HEK293 (cell line): ENCODE measurements around the gene EXOC2.

Source experiments
- CTCF ChIA-PET: fragments of 350-600 bp; formaldehyde crosslinking; extraction: SDS; loops from one replicate; lab custom pipeline; 2021; ENCODE audit warnings: antibody characterized with exemption; lab: Yijun Ruan, JAX
- POLR2A ChIA-PET: fragments of 300-600 bp; formaldehyde crosslinking; extraction: SDS; loops from one replicate; lab custom pipeline; 2020; ENCODE audit warnings: antibody characterized with exemption, inconsistent platforms; lab: Yijun Ruan, JAX
- H3K27ac ChIP-seq: fragments of 200-500 bp; sonication (Bioruptor generic); 2 replicates; pipeline ENCODE4 v1.5.1; 2014; ENCODE audit warnings: low read depth, low read length, control low read depth, inconsistent platforms; ENCODE audit errors: extremely low read depth
- H3K36me3 ChIP-seq, 2 experiments: fragments of 200-500 bp in 1 of 2; sonication (Bioruptor generic) in 1 of 2; 1 replicate in 1 of 2; 2 replicates in 1 of 2; pipeline ENCODE4 v1.5.1; 2014 to 2017; ENCODE audit warnings: inconsistent platforms in 2 of 2, low read length in 2 of 2; ENCODE audit not compliant: control insufficient read depth in 2 of 2, insufficient read depth in 1 of 2
- H3K4me1 ChIP-seq: fragments of 200-500 bp; sonication (Bioruptor generic); 2 replicates; pipeline ENCODE4 v1.5.1; 2014; ENCODE audit warnings: mild to moderate bottlenecking, low read length, inconsistent platforms; ENCODE audit not compliant: control insufficient read depth, insufficient read depth
- H3K4me3 ChIP-seq: 2 replicates; pipeline ENCODE4 v1.5.1; 2011; ENCODE audit warnings: low read depth, mild to moderate bottlenecking, control low read depth, low read length, moderate library complexity
- H3K9me3 ChIP-seq: fragments of 200-500 bp; sonication (Bioruptor generic); 2 replicates; pipeline ENCODE4 v1.5.1; 2014; ENCODE audit warnings: low read depth, low read length, inconsistent platforms; ENCODE audit not compliant: control insufficient read depth, insufficient read depth
- GLIS2 ChIP-seq: fragments of 450-650 bp; formaldehyde crosslinking; IDR thresholded peaks from 2 replicates; pipeline ENCODE4 v1.5.1; 2016; ENCODE audit warnings: missing biosample characterization, missing genetic modification characterization
- SCRT1 ChIP-seq: fragments of 450-650 bp; formaldehyde crosslinking; IDR thresholded peaks from 2 replicates; pipeline ENCODE4 v1.5.1; 2016; ENCODE audit warnings: missing biosample characterization, missing genetic modification characterization, borderline replicate concordance
- ZBTB17 ChIP-seq: fragments of 450-650 bp; formaldehyde crosslinking; IDR thresholded peaks from 2 replicates; pipeline ENCODE4 v1.5.1; 2016; ENCODE audit warnings: missing biosample characterization, missing genetic modification characterization
- ZBTB8A ChIP-seq: fragments of 450-650 bp; formaldehyde crosslinking; IDR thresholded peaks from 2 replicates; pipeline ENCODE4 v1.5.1; 2016; ENCODE audit warnings: missing biosample characterization, missing genetic modification characterization
- ZFP3 ChIP-seq: fragments of 450-650 bp; formaldehyde crosslinking; IDR thresholded peaks from 2 replicates; pipeline ENCODE4 v1.5.1; 2016; ENCODE audit warnings: low read depth, missing biosample characterization, missing genetic modification characterization
- ZIC2 ChIP-seq: fragments of 450-650 bp; formaldehyde crosslinking; IDR thresholded peaks from 2 replicates; pipeline ENCODE4 v1.5.1; 2016; ENCODE audit warnings: missing biosample characterization, missing genetic modification characterization
- ZNF121 ChIP-seq: fragments of 450-650 bp; formaldehyde crosslinking; IDR thresholded peaks from 2 replicates; pipeline ENCODE4 v1.5.1; 2016; ENCODE audit warnings: missing biosample characterization, missing genetic modification characterization
- ZNF324 ChIP-seq: fragments of 450-650 bp; formaldehyde crosslinking; IDR thresholded peaks from 2 replicates; pipeline ENCODE4 v1.5.1; 2016; ENCODE audit warnings: missing biosample characterization, missing genetic modification characterization
- ZNF362 ChIP-seq: fragments of 450-650 bp; formaldehyde crosslinking; IDR thresholded peaks from 2 replicates; pipeline ENCODE4 v1.5.1; 2016; ENCODE audit warnings: missing biosample characterization, missing genetic modification characterization
- ZNF366 ChIP-seq: fragments of 450-650 bp; formaldehyde crosslinking; conservative IDR thresholded peaks from 2 replicates; pipeline ENCODE4 v1.5.1; 2016; ENCODE audit warnings: missing biosample characterization, missing genetic modification characterization
- ZNF433 ChIP-seq: fragments of 450-650 bp; formaldehyde crosslinking; IDR thresholded peaks from 2 replicates; pipeline ENCODE4 v1.5.1; 2016; ENCODE audit warnings: missing biosample characterization, missing genetic modification characterization, low read depth
- ZNF530 ChIP-seq: fragments of 450-650 bp; formaldehyde crosslinking; IDR thresholded peaks from 2 replicates; pipeline ENCODE4 v1.5.1; 2016; ENCODE audit warnings: low read depth, missing biosample characterization, missing genetic modification characterization
- ZNF596 ChIP-seq: fragments of 450-650 bp; IDR thresholded peaks from 2 replicates; pipeline ENCODE4 v1.5.0; 2018; ENCODE audit warnings: missing biosample characterization, mild to moderate bottlenecking, missing genetic modification characterization, moderate library complexity
- ZNF600 ChIP-seq: fragments of 450-650 bp; formaldehyde crosslinking; IDR thresholded peaks from 2 replicates; pipeline ENCODE4 v1.5.1; 2016; ENCODE audit warnings: missing biosample characterization, missing genetic modification characterization
- ZNF626 ChIP-seq: fragments of 450-650 bp; sonication (Bioruptor Pico); formaldehyde crosslinking; IDR thresholded peaks from 2 replicates; pipeline ENCODE4 v1.5.1; 2018; ENCODE audit warnings: missing biosample characterization, missing genetic modification characterization, inconsistent platforms
- ZNF670 ChIP-seq: fragments of 450-650 bp; formaldehyde crosslinking; IDR thresholded peaks from 2 replicates; pipeline ENCODE4 v1.5.1; 2016; ENCODE audit warnings: missing biosample characterization, missing genetic modification characterization, low read depth
- ZNF76 ChIP-seq: fragments of 450-650 bp; formaldehyde crosslinking; IDR thresholded peaks from 2 replicates; pipeline ENCODE4; 2016; ENCODE audit warnings: low read depth, missing biosample characterization, missing genetic modification characterization, borderline replicate concordance
- ZSCAN16 ChIP-seq: fragments of 450-650 bp; formaldehyde crosslinking; IDR thresholded peaks from 2 replicates; pipeline ENCODE4 v1.5.1; 2016; ENCODE audit warnings: missing biosample characterization, missing genetic modification characterization
- TF ChIP-seq, protein P1 (sequence below): fragments of 450-650 bp; formaldehyde crosslinking; IDR thresholded peaks from 2 replicates; pipeline ENCODE4 v1.5.1; 2016; ENCODE audit warnings: missing biosample characterization, missing genetic modification characterization

EXOC2 gene

GRCh38 chr6:445571-446417 is 247.1 kb downstream of the EXOC2 start:
- H3K36me3 ChIP-seq, result no peaks in the 10 kb centered on the region
- POLR2A ChIA-PET, result no interaction called here
- H3K9me3 ChIP-seq, result no peaks in the 10 kb centered on the region
- CTCF ChIA-PET, result no interaction called here
- H3K27ac ChIP-seq, result no peak overlapping the region
- no peak overlapping the region for H3K4me3 ChIP-seq
- TF ChIP-seq ZNF530 (tag by site-specific recombination) (no peak), ZIC2 (tag by site-specific recombination) (peak; percentile 95), SCRT1 (tag by site-specific recombination) (no peak)
- H3K4me1 ChIP-seq, result no peaks in the 10 kb centered on the region

- H3K27ac ChIP-seq, result no peak overlapping the region
- TF ChIP-seq ZNF433 (tag by site-specific recombination) (no peak), ZNF76 (tag by site-specific recombination) (no peak), ZIC2 (tag by site-specific recombination) (peak; percentile 82)
- ChIA-PET CTCF (no interaction called here), POLR2A (no interaction called here)
- no peak overlapping the region for H3K4me3 ChIP-seq
- H3K36me3 ChIP-seq, result no peaks in the 10 kb centered on the region
- no peaks in the 10 kb centered on the region for H3K9me3 ChIP-seq
- H3K4me1 ChIP-seq, result no peaks in the 10 kb centered on the region
Measured at GRCh38 chr6:444653-445275, 248.2 kb downstream of the EXOC2 start.

DNA sequence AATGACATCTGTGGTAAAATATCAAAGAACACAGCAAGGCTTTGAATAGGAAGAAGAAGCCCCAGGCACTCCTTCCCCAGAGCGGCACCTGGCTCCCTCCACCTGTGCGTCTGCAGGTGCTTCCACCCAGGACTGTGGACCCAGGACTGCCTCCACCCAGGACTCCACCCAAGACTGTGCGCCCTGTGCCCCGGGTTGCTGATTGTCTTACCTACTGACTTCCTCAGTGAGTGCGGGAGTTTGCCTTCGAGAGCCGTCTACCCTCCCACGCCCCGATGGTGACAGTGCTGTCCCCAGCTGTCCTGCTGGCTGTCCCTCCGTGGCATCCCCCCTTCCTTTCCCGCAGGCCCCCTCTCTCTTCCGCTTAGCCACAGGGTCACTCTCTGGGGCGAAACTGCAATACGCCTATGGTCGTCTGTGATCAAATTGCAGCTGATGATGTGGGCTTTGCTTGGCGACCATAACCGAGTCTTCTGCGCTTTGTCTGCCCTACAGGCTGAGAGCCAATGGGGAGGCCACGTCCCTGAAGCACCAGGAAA is 249.2 kb downstream of the EXOC2 start:
- POLR2A ChIA-PET, result no interaction called here
- Histone ChIP-seq H3K9me3 (no peaks in the 10 kb centered on the region), H3K27ac (no peak overlapping the region)
- TF ChIP-seq ZNF362 (tag by site-specific recombination) (no peak), ZNF433 (tag by site-specific recombination) (no peak), ZNF324 (tag by site-specific recombination) (no peak), ZNF596 (tag by site-specific recombination) (no peak), ZNF121 (tag by site-specific recombination) (no peak), ZNF76 (tag by site-specific recombination) (no peak), ZBTB8A (no peak), ZBTB17 (tag by site-specific recombination) (no peak), ZNF670 (tag by site-specific recombination) (no peak), ZFP3 (no peak), ZNF366 (no peak), ZNF600 (tag by site-specific recombination) (no peak), ZSCAN16 (tag by site-specific recombination) (no peak), GLIS2 (tag by site-specific recombination) (no peak), ZNF626 (tag by site-specific recombination) (no peak)
- TF ChIP-seq, protein P1, sequence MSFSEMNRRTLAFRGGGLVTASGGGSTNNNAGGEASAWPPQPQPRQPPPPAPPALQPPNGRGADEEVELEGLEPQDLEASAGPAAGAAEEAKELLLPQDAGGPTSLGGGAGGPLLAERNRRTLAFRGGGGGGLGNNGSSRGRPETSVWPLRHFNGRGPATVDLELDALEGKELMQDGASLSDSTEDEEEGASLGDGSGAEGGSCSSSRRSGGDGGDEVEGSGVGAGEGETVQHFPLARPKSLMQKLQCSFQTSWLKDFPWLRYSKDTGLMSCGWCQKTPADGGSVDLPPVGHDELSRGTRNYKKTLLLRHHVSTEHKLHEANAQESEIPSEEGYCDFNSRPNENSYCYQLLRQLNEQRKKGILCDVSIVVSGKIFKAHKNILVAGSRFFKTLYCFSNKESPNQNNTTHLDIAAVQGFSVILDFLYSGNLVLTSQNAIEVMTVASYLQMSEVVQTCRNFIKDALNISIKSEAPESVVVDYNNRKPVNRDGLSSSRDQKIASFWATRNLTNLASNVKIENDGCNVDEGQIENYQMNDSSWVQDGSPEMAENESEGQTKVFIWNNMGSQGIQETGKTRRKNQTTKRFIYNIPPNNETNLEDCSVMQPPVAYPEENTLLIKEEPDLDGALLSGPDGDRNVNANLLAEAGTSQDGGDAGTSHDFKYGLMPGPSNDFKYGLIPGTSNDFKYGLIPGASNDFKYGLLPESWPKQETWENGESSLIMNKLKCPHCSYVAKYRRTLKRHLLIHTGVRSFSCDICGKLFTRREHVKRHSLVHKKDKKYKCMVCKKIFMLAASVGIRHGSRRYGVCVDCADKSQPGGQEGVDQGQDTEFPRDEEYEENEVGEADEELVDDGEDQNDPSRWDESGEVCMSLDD (tag by site-specific recombination), result no peak

More for the DNA sequence above, 249.2 kb downstream of the EXOC2 start:
- CTCF ChIA-PET, result interaction anchor here (0.5 kb wide), 1 partner anchor 980 kb away, joined by 3 read pairs; no protein-coding TSS in a partner anchor
- H3K36me3 ChIP-seq, result no peaks in the 10 kb centered on the region
- no peaks in the 10 kb centered on the region for H3K4me1 ChIP-seq
- H3K4me3 ChIP-seq, result no peak overlapping the region
